Cardiac muscle cell (in vitro differentiated cells and primary cell): ENCODE results near the gene MMP7. TPM values are rescaled to one million over a fixed set of nuclear protein-coding genes. Genes with fewer than 3 reads are reported as not detected.

Experiments
- DNase-seq, 2 donors: peaks; one replicate each; pipeline versions ENCODE4 v3.0.0 to v3.0.0-alpha.2; 2010 to 2017; ENCODE audit warnings: low read depth in 1 of 2, low spot score in 1 of 2
- H3K27ac ChIP-seq: fragments of 200-600 bp; sonication (generic); 2 replicates; pipeline ENCODE4 v1.5.1; 2016
- H3K27me3 ChIP-seq: fragments of 200-600 bp; sonication (generic); 2 replicates; pipeline ENCODE4 v1.6.0; 2016; ENCODE audit warnings: control low read depth
- H3K36me3 ChIP-seq: fragments of 200-600 bp; sonication (generic); 2 replicates; pipeline ENCODE4 v1.5.1; 2016; ENCODE audit warnings: control low read depth
- H3K4me1 ChIP-seq: fragments of 200-600 bp; sonication (generic); 2 replicates; pipeline ENCODE4 v1.8.1; 2017; ENCODE audit warnings: low read depth, mild to moderate bottlenecking, mixed run types
- H3K4me3 ChIP-seq: fragments of 200-600 bp; sonication (generic); 2 replicates; pipeline ENCODE4 v1.5.1; 2016; ENCODE audit warnings: mild to moderate bottlenecking
- H3K9me3 ChIP-seq: fragments of 200-600 bp; sonication (generic); 2 replicates; pipeline ENCODE4 v1.5.1; 2017; ENCODE audit warnings: low read depth, mild to moderate bottlenecking, control low read depth
- polyA plus RNA-seq: library from polyadenylated mRNA; unstranded; fragments of >200 nt; fragmentation: Nextera tagmentation; extraction: Ambion mirVana; gene quantifications from 2 replicates; pipeline ENCODE4 v1.2.1, GENCODE V29; 2016
- total RNA-seq: library from RNA; depleted of rRNA; stranded (reverse); fragments of >200 nt; gene quantifications from 2 replicates; pipeline ENCODE4 v1.2.3, GENCODE V29; 2016
- TF ChIP-seq, protein P1 (sequence below): IDR thresholded peaks from 2 replicates; pipeline ENCODE4 v1.5.1; 2012; ENCODE audit warnings: low read depth, mild to moderate bottlenecking, low read length

MMP7 gene
- total and polyA plus RNA-seq, 2 experiments from 2014 or later = not detected

- no peaks in the 10 kb centered on the region for H3K27me3 ChIP-seq
- H3K4me1 ChIP-seq = no peaks in the 10 kb centered on the region
- H3K36me3 ChIP-seq = no peaks in the 10 kb centered on the region
- H3K27ac ChIP-seq = no peak overlapping the region
- TF ChIP-seq, protein P1, sequence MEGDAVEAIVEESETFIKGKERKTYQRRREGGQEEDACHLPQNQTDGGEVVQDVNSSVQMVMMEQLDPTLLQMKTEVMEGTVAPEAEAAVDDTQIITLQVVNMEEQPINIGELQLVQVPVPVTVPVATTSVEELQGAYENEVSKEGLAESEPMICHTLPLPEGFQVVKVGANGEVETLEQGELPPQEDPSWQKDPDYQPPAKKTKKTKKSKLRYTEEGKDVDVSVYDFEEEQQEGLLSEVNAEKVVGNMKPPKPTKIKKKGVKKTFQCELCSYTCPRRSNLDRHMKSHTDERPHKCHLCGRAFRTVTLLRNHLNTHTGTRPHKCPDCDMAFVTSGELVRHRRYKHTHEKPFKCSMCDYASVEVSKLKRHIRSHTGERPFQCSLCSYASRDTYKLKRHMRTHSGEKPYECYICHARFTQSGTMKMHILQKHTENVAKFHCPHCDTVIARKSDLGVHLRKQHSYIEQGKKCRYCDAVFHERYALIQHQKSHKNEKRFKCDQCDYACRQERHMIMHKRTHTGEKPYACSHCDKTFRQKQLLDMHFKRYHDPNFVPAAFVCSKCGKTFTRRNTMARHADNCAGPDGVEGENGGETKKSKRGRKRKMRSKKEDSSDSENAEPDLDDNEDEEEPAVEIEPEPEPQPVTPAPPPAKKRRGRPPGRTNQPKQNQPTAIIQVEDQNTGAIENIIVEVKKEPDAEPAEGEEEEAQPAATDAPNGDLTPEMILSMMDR = no peak
- DNase-seq = no peak
- H3K9me3 ChIP-seq = no peaks in the 10 kb centered on the region
- no peak overlapping the region for H3K4me3 ChIP-seq
Measured at GRCh38 chr11:102491969-102492368, 38.6 kb downstream of the MMP7 start.

DNA sequence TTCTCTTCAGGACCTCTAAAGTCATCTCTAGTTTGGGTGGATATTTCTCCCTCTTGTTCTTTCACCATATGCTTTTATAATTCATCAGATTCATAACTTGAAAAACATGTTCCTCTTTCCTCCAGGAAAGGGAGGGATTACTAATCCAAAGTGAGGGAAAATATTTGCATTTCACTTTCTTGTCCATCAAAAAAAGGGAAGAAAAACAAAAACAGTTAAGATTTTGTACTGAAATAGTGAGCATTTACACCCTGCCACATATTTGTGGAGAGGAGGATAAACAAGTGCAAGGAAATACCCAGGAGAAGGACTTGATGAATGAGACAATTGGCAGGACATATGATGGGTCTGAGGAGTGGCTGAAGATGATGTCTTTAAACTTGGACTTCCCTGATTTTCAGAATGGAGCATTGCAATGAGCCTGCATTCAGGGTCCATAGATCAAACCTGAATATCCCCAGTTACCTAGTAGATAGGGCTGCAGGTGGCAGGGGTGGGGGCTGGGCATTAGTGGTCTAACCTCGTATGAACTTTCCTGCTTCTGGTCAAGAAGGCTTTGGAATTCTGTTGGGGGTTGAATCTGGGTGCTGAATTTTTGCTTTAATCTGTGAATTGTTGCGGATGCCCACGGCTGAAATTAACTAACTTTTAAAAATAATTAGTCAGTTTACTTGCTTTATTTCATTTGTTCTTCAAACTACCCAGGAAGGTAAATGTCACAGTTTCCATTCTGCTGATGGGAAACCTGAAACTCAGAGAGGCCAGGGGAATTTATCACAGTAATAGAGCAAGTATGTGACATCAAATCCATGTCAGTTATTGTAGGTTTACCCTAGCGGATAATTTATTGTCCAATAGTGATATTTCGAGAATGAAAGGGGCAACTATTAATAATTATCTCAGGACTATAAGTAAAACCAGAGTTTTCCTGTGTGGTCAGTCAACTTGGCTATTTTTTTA is 41.1 kb downstream of the MMP7 start:
- TF ChIP-seq, protein P1 = no peak
- Histone ChIP-seq H3K4me3 (no peak overlapping the region), H3K9me3 (no peaks in the 10 kb centered on the region), H3K36me3 (no peaks in the 10 kb centered on the region), H3K27ac (no peak overlapping the region), H3K4me1 (no peaks in the 10 kb centered on the region), H3K27me3 (no peaks in the 10 kb centered on the region)
- no peak for DNase-seq

- no peak for DNase-seq
- no peak overlapping the region for H3K4me3 ChIP-seq
- H3K4me1 ChIP-seq = no peaks in the 10 kb centered on the region
- no peaks in the 10 kb centered on the region for H3K9me3 ChIP-seq
- no peak overlapping the region for H3K27ac ChIP-seq
- no peaks in the 10 kb centered on the region for H3K36me3 ChIP-seq
- no peaks in the 10 kb centered on the region for H3K27me3 ChIP-seq
- TF ChIP-seq, protein P1 = no peak
Measured at GRCh38 chr11:102488208-102488607, 42.3 kb downstream of the MMP7 start.

- no peak for DNase-seq
- no peaks in the 10 kb centered on the region for H3K27me3 ChIP-seq
- H3K4me1 ChIP-seq = no peaks in the 10 kb centered on the region
- H3K9me3 ChIP-seq = no peaks in the 10 kb centered on the region
- TF ChIP-seq, protein P1 = no peak
- no peak overlapping the region for H3K4me3 ChIP-seq
- H3K36me3 ChIP-seq = no peaks in the 10 kb centered on the region
- no peak overlapping the region for H3K27ac ChIP-seq
Measured at GRCh38 chr11:102487214-102487613, 43.3 kb downstream of the MMP7 start.

- Histone ChIP-seq H3K9me3 (no peaks in the 10 kb centered on the region), H3K4me1 (no peaks in the 10 kb centered on the region), H3K4me3 (no peak overlapping the region), H3K27ac (no peak overlapping the region), H3K27me3 (no peaks in the 10 kb centered on the region), H3K36me3 (no peaks in the 10 kb centered on the region)
- no peak for DNase-seq
- TF ChIP-seq, protein P1 = no peak
Measured at GRCh38 chr11:102486584-102486983, 44.0 kb downstream of the MMP7 start.
